OCI-LY3 (cell line): ENCODE data around the gene CHD1.
A peak's percentile ranks its signal among the peaks of the same experiment; 100 is the strongest.

Experiments
- H2AFZ ChIP-seq: fragments of 200-600, 300-600 bp; shearing (Covaris generic); 2 replicates; pipeline ENCODE4 v1.6.0; 2014; ENCODE audit warnings: antibody characterized with exemption, low read depth, low read length
- H3K27ac ChIP-seq: fragments of 200-600, 300-600 bp; sonication (generic); 2 replicates; pipeline ENCODE4 v1.5.1; 2014; ENCODE audit warnings: mild to moderate bottlenecking, low read length, moderate library complexity, mixed read lengths
- H3K27me3 ChIP-seq: fragments of 200-600, 300-600 bp; sonication (generic); 2 replicates; pipeline ENCODE4 v1.6.1; 2014; ENCODE audit warnings: low read depth, low read length, mixed read lengths
- H3K36me3 ChIP-seq: fragments of 200-600, 300-600 bp; sonication (generic); replicated peaks from 2 replicates; pipeline ENCODE3; 2014; ENCODE audit warnings: low read depth, low read length, mixed read lengths
- H3K4me1 ChIP-seq: fragments of 300-600, 200-600 bp; sonication (generic); 2 replicates; pipeline ENCODE4 v1.6.1; 2014; ENCODE audit warnings: low read length, mixed read lengths
- H3K4me2 ChIP-seq: fragments of 200-600, 300-600 bp; sonication (generic); 2 replicates; pipeline ENCODE4 v1.6.1; 2014; ENCODE audit warnings: low read length, mixed read lengths
- H3K4me3 ChIP-seq: fragments of 300-600, 200-600 bp; sonication (generic); 2 replicates; pipeline ENCODE4 v1.5.1; 2014; ENCODE audit warnings: antibody characterized with exemption, mild to moderate bottlenecking, low read length, moderate library complexity
- H3K79me2 ChIP-seq: fragments of 300-600, 200-600 bp; shearing (Covaris generic); 2 replicates; pipeline ENCODE4 v1.6.1; 2014; ENCODE audit warnings: mild to moderate bottlenecking, low read length, mixed read lengths
- H3K9ac ChIP-seq: fragments of 300-600, 200-600 bp; shearing (Covaris generic); 2 replicates; pipeline ENCODE4 v1.6.0; 2014; ENCODE audit warnings: mild to moderate bottlenecking, low read length, moderate library complexity
- H3K9me3 ChIP-seq: fragments of 200-600, 300-600 bp; shearing (Covaris generic); 2 replicates; pipeline ENCODE4 v1.6.1; 2014; ENCODE audit warnings: low read length, mixed read lengths; ENCODE audit not compliant: insufficient read depth
- H4K20me1 ChIP-seq: fragments of 200-600, 300-600 bp; sonication (generic); 2 replicates; pipeline ENCODE4 v1.6.1; 2016; ENCODE audit warnings: low read length, mixed read lengths; ENCODE audit not compliant: insufficient read depth
- CTCF ChIP-seq: fragments of 200-600, 300-600 bp; sonication (generic); IDR thresholded peaks from 2 replicates; pipeline ENCODE4 v1.5.1; 2014; ENCODE audit warnings: antibody characterized with exemption, low read length, low read depth
- EZH2phosphoT487 ChIP-seq: fragments of 200-600 bp; shearing (Covaris generic); IDR thresholded peaks from 2 replicates; pipeline ENCODE4 v1.6.1; 2018; ENCODE audit warnings: antibody characterized with exemption, mixed run types, low read depth

The CHD1 gene

GRCh38 chr5:98877600-98877999, 51.2 kb downstream of the CHD1 start:
- Histone ChIP-seq H2AFZ (no peak overlapping the region), H3K9me3 (no peaks in the 10 kb centered on the region), H3K4me3 (peak overlapping the region; percentile 62; the same call in 1 of the 2 replicates), H3K4me2 (peak overlapping the region; percentile 83), H3K36me3 (peaks cover 53% of the 10 kb centered on the region), H4K20me1 (no peaks in the 10 kb centered on the region), H3K27ac (peak overlapping the region; percentile 90), H3K4me1 (peaks cover 37% of the 10 kb centered on the region), H3K79me2 (peaks cover 17% of the 10 kb centered on the region; the same call in 1 of the 2 replicates), H3K9ac (peak overlapping the region; percentile 36; the same call in 1 of the 2 replicates), H3K27me3 (no peaks in the 10 kb centered on the region)
- TF ChIP-seq CTCF = no peak
- no peak for TF ChIP-seq EZH2phosphoT487

GRCh38 chr5:98872674-98873073, 56.1 kb downstream of the CHD1 start:
- no peak overlapping the region for H3K4me2 ChIP-seq
- no peak overlapping the region for H3K4me3 ChIP-seq
- H2AFZ ChIP-seq = no peak overlapping the region
- peaks cover 49% of the 10 kb centered on the region for H3K36me3 ChIP-seq
- no peaks in the 10 kb centered on the region for H4K20me1 ChIP-seq
- H3K9me3 ChIP-seq = no peaks in the 10 kb centered on the region
- no peak overlapping the region for H3K27ac ChIP-seq
- no peak overlapping the region for H3K9ac ChIP-seq
- H3K4me1 ChIP-seq = peaks cover 8% of the 10 kb centered on the region
- no peaks in the 10 kb centered on the region for H3K27me3 ChIP-seq
- TF ChIP-seq CTCF (no peak), EZH2phosphoT487 (no peak)
- peaks cover 12% of the 10 kb centered on the region; the same call in 1 of the 2 replicates for H3K79me2 ChIP-seq

GRCh38 chr5:98865690-98866089, 63.1 kb downstream of the CHD1 start:
- no peak overlapping the region for H3K4me3 ChIP-seq
- no peak overlapping the region for H3K27ac ChIP-seq
- H2AFZ ChIP-seq = no peak overlapping the region
- no peak overlapping the region for H3K4me2 ChIP-seq
- H3K79me2 ChIP-seq = no peaks in the 10 kb centered on the region
- TF ChIP-seq CTCF (no peak), EZH2phosphoT487 (no peak)
- no peaks in the 10 kb centered on the region for H4K20me1 ChIP-seq
- H3K9me3 ChIP-seq = no peaks in the 10 kb centered on the region
- H3K36me3 ChIP-seq = peaks cover 37% of the 10 kb centered on the region
- no peaks in the 10 kb centered on the region for H3K4me1 ChIP-seq
- no peaks in the 10 kb centered on the region for H3K27me3 ChIP-seq
- no peak overlapping the region for H3K9ac ChIP-seq

- Histone ChIP-seq H3K4me3 (no peak overlapping the region), H4K20me1 (no peaks in the 10 kb centered on the region), H3K9me3 (no peaks in the 10 kb centered on the region), H3K4me2 (no peak overlapping the region), H3K4me1 (no peaks in the 10 kb centered on the region), H3K9ac (no peak overlapping the region), H3K27ac (no peak overlapping the region), H3K79me2 (no peaks in the 10 kb centered on the region), H3K27me3 (no peaks in the 10 kb centered on the region), H2AFZ (no peak overlapping the region), H3K36me3 (no peaks in the 10 kb centered on the region)
- no peak for TF ChIP-seq CTCF
- no peak for TF ChIP-seq EZH2phosphoT487
Measured at GRCh38 chr5:98847054-98847453, 81.8 kb downstream of the CHD1 start.
